Amniotic epithelial cell (primary cell): ENCODE data around the gene SEMA3E.
"Not testable (repeated sequence)": the region's sequence is repeated elsewhere in the genome, so short reads cannot be mapped to it uniquely, and the experiment has no call there.

ENCODE experiments used
- DNase-seq: peaks from one replicate; pipeline ENCODE4 v3.0.0-alpha.2; 2010; ENCODE audit warnings: low read depth

Gene SEMA3E

GRCh38 chr7:83559887-83560286 is 89.1 kb downstream of the SEMA3E start:
- DNase-seq: no peak

- DNase-seq: not testable (repeated sequence)
Observed at GRCh38 chr7:83552556-83552955, 96.4 kb downstream of the SEMA3E start.

DNA sequence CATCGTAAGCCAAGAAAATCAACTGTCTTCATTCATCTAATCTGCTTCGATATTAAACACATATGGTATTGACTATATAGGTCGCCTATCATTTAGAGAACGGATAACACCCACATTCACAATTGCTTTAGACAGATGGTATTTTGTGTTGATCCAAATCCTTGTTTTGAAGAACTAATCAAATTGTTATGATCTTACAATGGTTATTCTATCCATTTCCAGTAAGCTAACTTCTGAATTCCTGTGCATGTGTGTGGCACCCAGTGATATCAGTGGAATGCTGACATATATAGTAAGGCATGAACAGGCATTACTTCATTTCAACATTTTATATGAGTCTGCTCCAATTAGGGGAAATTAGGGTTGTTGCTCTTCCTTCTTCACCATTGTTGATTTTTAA is 98.8 kb downstream of the SEMA3E start:
- peak; percentile 79 for DNase-seq

GRCh38 chr7:83548250-83548649 is 100.7 kb downstream of the SEMA3E start:
- no peak for DNase-seq

GRCh38 chr7:83547526-83547925 is 101.4 kb downstream of the SEMA3E start:
- peak; percentile 92 for DNase-seq

DNA sequence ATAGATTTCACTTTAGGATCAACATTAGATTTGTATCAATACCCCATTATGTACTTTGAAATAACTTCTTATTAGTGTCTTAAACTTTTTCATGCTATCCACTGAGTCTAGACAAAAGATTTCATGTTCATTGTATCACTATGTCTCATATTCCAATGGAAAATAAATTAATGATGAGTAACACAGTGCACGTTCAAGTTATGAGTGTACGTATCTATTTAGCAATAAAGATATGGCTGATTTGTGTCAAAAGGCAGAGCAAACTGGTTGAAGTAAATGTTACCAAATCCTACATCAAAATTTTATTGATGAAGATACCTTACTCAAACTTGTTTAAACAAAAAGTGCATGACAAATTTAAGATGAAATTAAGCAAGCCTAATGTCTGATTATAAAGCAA is 102.4 kb downstream of the SEMA3E start:
- DNase-seq: peak; percentile 63

- no peak for DNase-seq
Observed at GRCh38 chr7:83541187-83541960, 107.6 kb downstream of the SEMA3E start.

GRCh38 chr7:83534488-83534887 is 114.5 kb downstream of the SEMA3E start:
- DNase-seq: no peak

DNA sequence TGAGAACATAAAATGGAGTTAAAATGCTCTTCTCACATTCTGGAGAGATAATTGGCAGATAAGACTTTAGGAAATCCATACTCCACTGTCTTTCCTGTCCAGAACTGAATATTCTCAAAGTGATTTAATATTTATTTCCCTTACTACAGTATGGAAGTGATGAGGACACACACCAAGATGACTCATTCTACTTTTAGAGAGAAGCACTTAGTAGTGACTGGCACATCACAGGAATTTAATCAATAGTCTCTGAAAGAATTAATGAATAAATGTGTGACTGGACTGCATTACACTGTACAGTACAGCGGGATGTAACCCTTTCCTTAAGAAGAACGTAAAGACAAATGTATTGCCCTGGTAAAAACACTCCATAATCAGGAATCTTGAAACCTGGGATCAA is 116.7 kb downstream of the SEMA3E start:
- peak; percentile 37 for DNase-seq

DNA sequence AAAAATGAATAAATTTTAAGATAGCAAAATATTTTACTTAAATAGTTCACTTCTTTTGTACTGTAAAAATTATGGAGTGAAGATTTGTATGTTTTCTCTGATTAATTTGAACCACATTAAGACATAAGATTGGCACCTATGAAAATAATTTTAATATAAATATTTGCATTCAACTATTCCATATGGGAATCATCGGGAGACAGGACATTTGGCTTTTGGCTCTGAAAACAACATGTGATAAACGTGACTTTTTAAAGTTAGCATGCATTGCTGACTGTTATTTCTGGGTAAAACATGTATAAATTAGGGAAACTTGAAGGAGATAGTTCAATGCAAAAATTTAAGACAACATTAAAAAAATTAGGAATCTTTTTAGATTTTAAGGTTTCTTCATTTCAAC is 117.2 kb downstream of the SEMA3E start:
- no peak for DNase-seq

- no peak for DNase-seq
Observed at GRCh38 chr7:83528925-83529423, 120.0 kb downstream of the SEMA3E start.

DNA sequence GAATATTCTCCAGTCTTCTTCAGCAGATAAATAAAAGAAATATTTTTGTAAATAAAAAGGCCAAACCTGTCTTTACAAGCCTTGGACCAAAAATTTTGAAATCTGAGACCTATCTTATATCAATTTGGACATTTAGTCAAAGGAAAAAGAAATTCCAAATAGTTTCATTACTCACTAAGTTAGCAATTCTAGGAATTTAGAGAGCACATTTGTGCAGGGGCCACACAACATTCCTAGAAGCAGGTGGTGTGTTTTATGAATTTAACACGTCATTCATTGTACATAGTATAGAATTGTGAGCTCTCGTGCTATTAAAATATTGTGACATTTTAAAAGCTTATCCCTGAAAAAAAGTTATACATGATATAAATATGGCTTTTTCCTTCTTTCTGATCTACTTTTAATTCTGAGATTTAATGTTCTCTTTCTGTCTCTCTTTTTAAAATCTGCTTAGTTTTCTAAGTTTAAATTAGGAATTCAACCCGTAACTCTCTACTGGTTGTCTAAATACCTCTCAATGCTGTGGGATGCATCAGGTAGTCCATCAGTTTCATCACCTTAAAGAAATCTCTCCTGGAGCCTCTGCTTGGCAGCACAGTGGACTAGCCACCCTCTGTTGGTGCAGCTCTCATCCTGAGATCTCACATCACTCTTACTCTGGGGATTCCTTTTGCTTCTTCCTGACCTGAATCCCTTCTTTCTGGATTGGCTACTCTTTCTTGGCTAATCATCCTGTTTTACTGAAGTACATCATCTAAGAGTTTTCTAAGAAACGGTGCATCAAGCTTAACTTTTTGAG is 124.5 kb downstream of the SEMA3E start:
- no peak for DNase-seq

DNA sequence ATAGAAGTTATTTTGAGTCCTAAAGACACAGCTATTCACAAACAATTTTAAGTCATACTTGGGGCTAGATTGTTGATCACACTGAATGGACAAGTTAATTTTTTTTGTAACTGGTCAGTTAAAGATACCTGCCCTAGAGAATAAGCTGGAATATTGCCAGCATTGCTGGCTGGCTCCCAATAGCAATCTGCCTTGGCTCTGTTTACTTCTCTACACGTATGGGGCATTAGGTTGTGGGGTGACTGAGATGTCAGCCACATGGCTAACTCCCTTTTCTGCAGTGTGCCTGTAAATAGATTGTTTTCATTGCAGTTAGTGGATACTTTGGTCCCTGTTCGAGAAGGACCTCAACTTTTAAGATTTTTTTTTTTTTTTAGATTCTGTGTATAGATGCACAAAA is 128.2 kb downstream of the SEMA3E start:
- no peak for DNase-seq

DNA sequence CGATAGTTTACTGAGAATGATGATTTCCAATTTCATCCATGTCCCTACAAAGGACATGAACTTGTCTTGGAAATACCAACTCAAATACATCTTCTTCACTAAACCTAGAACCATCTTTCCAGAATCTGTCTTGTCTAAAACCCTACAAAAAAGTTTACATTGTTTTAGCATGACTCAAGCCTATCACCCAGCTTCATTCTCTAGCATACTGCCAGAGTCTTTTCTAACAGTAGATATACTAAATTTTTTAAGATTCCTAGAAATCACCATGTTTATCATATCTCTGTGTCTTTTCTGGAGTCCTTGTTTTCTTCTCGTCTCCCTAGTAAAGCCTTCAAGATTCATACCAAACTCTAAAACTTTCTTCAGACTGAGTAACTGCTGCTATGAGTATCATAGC is 129.7 kb downstream of the SEMA3E start:
- DNase-seq: no peak

DNA sequence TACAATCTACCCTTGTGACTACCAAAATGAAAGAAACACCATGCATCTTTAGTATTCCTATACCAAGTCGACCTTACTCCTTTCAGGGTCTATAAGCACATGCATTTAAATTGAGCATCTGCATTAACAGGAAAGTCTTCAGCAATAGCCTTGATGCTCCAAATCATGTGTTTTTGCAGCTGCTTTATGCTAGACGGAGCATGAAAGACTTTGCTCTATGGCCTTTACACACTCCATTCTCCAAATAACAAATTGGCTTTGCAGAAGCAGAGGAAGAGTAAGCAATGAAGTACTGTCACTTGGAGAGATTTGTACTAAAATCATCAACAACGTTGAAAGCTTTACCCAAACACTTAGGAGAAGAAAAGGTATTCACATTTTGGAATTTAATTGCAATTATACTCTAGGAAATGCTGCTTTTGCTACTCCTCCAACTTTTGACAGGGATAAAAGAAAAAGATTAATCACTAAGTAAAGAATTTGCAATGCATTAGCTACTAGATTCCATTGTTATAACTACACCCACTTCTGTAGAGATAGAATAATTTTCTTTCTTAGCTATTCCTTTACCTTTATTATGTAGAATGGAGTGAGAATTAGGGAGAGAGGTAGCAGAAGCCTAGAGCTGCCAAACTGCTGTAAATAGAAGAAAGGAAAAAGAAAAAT is 131.8 kb downstream of the SEMA3E start:
- DNase-seq: no peak

- DNase-seq: no peak
Observed at GRCh38 chr7:83514977-83515376, 134.0 kb downstream of the SEMA3E start.

- DNase-seq: no peak
Observed at GRCh38 chr7:83509255-83510021, 139.5 kb downstream of the SEMA3E start.

DNA sequence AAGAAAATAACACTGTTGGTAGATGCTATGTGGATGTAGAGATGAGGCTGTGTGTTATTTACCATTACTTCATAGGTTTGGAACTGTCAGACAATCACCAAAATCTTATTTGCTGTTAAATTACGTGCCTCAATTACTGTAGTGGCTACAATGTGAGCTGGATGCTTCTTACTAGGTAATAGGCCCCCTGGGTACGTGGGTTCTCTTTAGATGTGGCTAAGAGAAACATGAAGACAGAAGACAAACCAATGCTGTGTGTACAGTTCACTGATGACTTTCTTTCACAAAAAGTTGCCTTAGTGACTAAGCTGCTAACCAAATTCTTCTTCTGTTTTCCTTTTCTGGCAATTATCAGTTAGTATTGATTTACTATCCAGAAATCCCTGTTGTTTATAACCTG is 144.6 kb downstream of the SEMA3E start:
- no peak for DNase-seq

- peak; percentile 87 for DNase-seq
Observed at GRCh38 chr7:83502636-83503035, 146.3 kb downstream of the SEMA3E start.

GRCh38 chr7:83494683-83495082 is 154.3 kb downstream of the SEMA3E start:
- no peak for DNase-seq

GRCh38 chr7:83492802-83493201 is 156.1 kb downstream of the SEMA3E start:
- no peak for DNase-seq

DNA sequence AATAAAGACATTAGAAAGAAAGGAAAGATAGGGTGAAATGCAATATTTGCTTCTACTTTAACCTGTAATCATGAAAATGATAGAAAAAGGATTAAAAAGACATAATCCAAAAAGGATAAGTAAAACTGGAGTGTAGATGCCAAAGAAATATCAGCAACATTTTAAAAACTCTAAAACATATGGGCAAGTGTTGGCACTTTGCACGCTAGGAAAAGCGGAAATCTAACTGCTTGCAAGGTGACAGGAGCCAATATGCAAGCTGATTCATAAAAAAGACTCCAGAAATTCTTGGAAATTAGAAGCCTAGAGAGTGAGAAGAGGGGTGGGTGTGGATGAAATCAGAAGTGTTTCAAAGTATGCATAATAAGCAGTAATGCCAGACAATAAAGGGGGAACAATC is 161.1 kb downstream of the SEMA3E start:
- no peak for DNase-seq
